Measurements from ENCODE around the gene PDGFRB. TPM values are rescaled to one million over a fixed set of nuclear protein-coding genes. Genes with fewer than 3 reads are reported as not detected.

Gene PDGFRB
- polyA plus RNA-seq, 1 experiment = 276 TPM

DNA sequence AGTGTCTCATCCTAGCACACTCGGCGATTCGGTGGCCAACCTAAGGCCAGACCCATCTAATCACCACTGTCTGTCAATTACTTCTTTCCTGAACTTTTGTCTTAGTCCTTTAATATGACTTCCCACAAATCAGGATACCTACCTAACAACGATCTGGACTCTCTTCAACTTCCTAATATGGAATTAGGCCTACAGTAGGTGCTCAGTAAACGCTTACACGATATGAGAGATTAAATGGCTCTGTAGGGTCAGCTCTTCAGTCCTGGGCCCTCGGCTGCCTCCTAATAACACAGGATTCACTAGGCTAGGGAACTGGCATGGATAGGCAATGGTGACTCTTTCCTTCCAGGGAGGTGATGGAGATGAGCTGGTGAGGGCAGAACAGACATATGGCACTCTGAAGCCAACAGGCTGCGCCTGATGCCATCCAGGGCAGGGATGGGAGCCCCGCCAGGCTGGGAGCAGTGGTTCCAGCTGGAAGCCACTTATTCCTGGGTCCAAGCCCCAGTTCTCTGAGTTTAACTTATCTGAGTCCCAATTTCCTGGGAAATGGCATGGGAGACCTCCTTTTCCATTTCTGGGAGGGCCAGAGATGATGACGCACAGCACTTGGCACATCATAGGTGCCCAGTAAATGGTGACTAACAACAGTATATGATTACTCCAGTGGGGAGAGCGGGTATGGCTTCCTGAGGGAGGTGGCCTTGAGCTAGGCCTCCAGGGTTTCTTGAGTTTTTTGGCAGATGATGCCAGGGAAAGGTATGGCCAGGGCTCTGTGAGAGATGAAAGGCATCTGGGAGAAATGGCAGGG lies 7.3 kb downstream of the PDGFRB start:
- H3K27me3 ChIP-seq (ENCODE audit: control insufficient read depth, insufficient read depth, low read length) = no peaks in the 10 kb centered on the region
- CTCF ChIA-PET = interaction anchor here (0.6 to 2.1 kb wide), 4 partner anchors 10 to 70 kb away, joined by 3 to 7 read pairs (median 4); no protein-coding TSS in a partner anchor
- POLR2A ChIA-PET = interaction anchor here (1.1 kb wide), 1 partner anchor 10 kb away, joined by 3 read pairs; no protein-coding TSS in a partner anchor
- TF ChIP-seq, protein P1, sequence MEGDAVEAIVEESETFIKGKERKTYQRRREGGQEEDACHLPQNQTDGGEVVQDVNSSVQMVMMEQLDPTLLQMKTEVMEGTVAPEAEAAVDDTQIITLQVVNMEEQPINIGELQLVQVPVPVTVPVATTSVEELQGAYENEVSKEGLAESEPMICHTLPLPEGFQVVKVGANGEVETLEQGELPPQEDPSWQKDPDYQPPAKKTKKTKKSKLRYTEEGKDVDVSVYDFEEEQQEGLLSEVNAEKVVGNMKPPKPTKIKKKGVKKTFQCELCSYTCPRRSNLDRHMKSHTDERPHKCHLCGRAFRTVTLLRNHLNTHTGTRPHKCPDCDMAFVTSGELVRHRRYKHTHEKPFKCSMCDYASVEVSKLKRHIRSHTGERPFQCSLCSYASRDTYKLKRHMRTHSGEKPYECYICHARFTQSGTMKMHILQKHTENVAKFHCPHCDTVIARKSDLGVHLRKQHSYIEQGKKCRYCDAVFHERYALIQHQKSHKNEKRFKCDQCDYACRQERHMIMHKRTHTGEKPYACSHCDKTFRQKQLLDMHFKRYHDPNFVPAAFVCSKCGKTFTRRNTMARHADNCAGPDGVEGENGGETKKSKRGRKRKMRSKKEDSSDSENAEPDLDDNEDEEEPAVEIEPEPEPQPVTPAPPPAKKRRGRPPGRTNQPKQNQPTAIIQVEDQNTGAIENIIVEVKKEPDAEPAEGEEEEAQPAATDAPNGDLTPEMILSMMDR (IDR thresholded peaks at IDR 0.05; ENCODE audit: insufficient read depth, low read depth, low read length) = no peak
- peaks cover 19% of the 10 kb centered on the region for H3K36me3 ChIP-seq (ENCODE audit: control insufficient read depth, insufficient read depth, low read length)
- no peak for DNase-seq (ENCODE audit: low read depth)
- H3K4me3 ChIP-seq (ENCODE audit: low read depth, low read length) = no peak overlapping the region

DNA sequence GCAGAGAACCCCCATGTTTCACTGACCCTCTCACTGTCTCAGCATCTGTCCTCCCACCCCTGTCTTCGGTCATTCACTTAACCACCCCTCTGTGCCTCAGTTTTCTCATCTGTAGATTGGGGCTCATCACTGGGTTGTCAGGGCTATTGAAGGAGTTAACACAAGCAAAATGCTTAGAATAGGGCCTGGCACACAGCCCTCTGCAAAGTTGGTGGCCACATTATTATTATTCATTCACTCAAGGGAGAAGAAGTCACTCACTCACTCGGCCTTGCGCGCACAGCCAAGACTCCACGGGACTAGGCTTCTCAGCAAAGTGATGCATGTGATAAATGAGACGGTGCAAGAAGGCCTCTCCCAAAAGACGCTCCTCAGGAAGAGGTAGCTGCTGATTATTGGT lies 8.0 kb downstream of the PDGFRB start:
- H3K36me3 ChIP-seq (ENCODE audit: control insufficient read depth, insufficient read depth, low read length) = peaks cover 14% of the 10 kb centered on the region
- no peaks in the 10 kb centered on the region for H3K27me3 ChIP-seq (ENCODE audit: control insufficient read depth, insufficient read depth, low read length)
- ChIA-PET CTCF (interaction anchor here (1.8 kb wide), 1 partner anchor 9 kb away, joined by 7 read pairs; no protein-coding TSS in a partner anchor), POLR2A (interaction anchor here (1.1 kb wide), 1 partner anchor 10 kb away, joined by 3 read pairs; no protein-coding TSS in a partner anchor)
- no peak overlapping the region for H3K4me3 ChIP-seq (ENCODE audit: low read depth, low read length)
- TF ChIP-seq, protein P1 (IDR thresholded peaks at IDR 0.05; ENCODE audit: insufficient read depth, low read depth, low read length) = no peak
- DNase-seq (ENCODE audit: low read depth) = no peak

DNA sequence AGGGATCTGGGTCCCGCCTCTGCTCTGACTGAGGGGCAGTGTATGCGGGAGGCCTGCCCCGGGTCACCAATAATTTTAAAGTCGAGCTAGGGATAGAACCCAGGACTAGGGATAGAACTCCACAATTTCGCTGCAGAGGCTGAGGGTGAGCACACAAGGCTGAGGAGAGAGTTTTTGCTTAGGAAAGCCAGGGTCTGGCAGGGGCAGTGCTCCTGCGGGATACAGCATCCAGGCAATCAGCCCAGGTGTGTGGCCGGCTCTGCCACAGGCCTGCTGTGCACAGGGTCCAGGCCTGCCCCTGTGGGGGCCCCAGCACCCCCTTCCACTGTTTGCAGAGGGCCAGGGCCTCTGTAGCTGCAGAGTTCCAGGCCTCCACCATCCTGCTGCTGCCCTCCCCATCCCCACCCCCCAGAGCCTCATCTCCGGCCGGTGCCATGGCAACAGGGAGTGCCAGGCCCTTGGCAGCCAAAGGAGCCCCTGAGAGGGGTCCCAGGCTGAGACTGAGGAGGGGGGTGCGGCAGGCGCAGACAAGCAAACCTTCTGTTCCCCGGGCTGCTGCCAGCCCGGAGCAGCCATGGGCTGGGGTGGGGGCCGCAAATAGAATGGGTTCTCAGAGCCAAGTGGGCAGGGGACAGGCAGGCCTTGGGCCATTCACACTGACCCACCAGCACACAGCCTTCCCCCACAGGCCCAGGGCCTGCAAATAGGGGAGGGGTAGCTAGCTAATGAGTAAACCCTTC lies 8.6 kb downstream of the PDGFRB start:
- Histone ChIP-seq H3K36me3 (ENCODE audit: control insufficient read depth, insufficient read depth, low read length) (peaks cover 14% of the 10 kb centered on the region), H3K27me3 (ENCODE audit: control insufficient read depth, insufficient read depth, low read length) (no peaks in the 10 kb centered on the region), H3K4me3 (ENCODE audit: low read depth, low read length) (no peak overlapping the region)
- no peak for DNase-seq (ENCODE audit: low read depth)
- POLR2A ChIA-PET = no interaction called here
- TF ChIP-seq, protein P1 (IDR thresholded peaks at IDR 0.05; ENCODE audit: insufficient read depth, low read depth, low read length) = no peak
- CTCF ChIA-PET = no interaction called here

- Histone ChIP-seq H3K36me3 (ENCODE audit: control insufficient read depth, insufficient read depth, low read length) (peaks cover 15% of the 10 kb centered on the region), H3K27me3 (ENCODE audit: control insufficient read depth, insufficient read depth, low read length) (no peaks in the 10 kb centered on the region), H3K4me3 (ENCODE audit: low read depth, low read length) (no peak overlapping the region)
- DNase-seq (ENCODE audit: low read depth) = no peak
- POLR2A ChIA-PET = interaction anchor here (1.2 kb wide), 1 partner anchor 10 kb away, joined by 3 read pairs; no protein-coding TSS in a partner anchor
- CTCF ChIA-PET = interaction anchor here (1.5 kb wide), 1 partner anchor 10 kb away, joined by 3 read pairs; no protein-coding TSS in a partner anchor
- TF ChIP-seq, protein P1 (IDR thresholded peaks at IDR 0.05; ENCODE audit: insufficient read depth, low read depth, low read length) = no peak
Observed at GRCh38 chr5:150146235-150146634, 9.4 kb downstream of the PDGFRB start.

- ChIA-PET POLR2A (no interaction called here), CTCF (interaction anchor here (0.7 to 1.5 kb wide), 4 partner anchors 9 to 509 kb away, joined by 3 to 7 read pairs (median 4); partner anchors contain the start of gene PDGFRB)
- peaks cover 13% of the 10 kb centered on the region for H3K36me3 ChIP-seq (ENCODE audit: control insufficient read depth, insufficient read depth, low read length)
- no peak for DNase-seq (ENCODE audit: low read depth)
- no peak overlapping the region for H3K4me3 ChIP-seq (ENCODE audit: low read depth, low read length)
- TF ChIP-seq, protein P1 (IDR thresholded peaks at IDR 0.05; ENCODE audit: insufficient read depth, low read depth, low read length) = no peak
- no peaks in the 10 kb centered on the region for H3K27me3 ChIP-seq (ENCODE audit: control insufficient read depth, insufficient read depth, low read length)
Observed at GRCh38 chr5:150144879-150145278, 10.8 kb downstream of the PDGFRB start.

Data from BJ (cell line).